ENCODE data around the gene TEX26. TPM values are rescaled to one million over a fixed set of nuclear protein-coding genes. Genes with fewer than 3 reads are reported as not detected.

The TEX26 gene
- total and polyA plus RNA-seq, 2 of the 4 experiments (the other 2 are of a cell fraction): not detected

- no TSS peak for BruUV-seq (replicated peaks)
- intact Hi-C loops (cut with micrococcal nuclease) (loop anchor here (10.0 kb wide), 2 partner anchors 210 to 340 kb away; no protein-coding TSS in a partner anchor), dilution Hi-C loops (cut with HindIII; ENCODE audit: low sequenced_read_pairs, unreplicated experiment) (no loop called here), in situ Hi-C loops (cut with MboI; ENCODE audit: low sequenced_read_pairs) (loop anchor here (10.0 kb wide), 1 partner anchor 210 kb away; no protein-coding TSS in a partner anchor)
- Histone ChIP-seq H2AFZ (replicated peaks; ENCODE audit: low read length, poor library complexity) (no peak overlapping the region), H3K23ac (ENCODE audit: low read depth, low read length) (no peak overlapping the region), H2BK120ac (ENCODE audit: low read depth, low read length) (0 out of 2 replicates have a peak overlapping the region, but pooled peaks have one; percentile 7), H2BK20ac (ENCODE audit: low read depth, low read length) (no peak overlapping the region), H2AK9ac (replicated peaks; ENCODE audit: low read depth, low read length, poor library complexity) (no peak overlapping the region), H3K4me2 (ENCODE audit: low read depth, low read length) (no peak overlapping the region), H3K27me3 (ENCODE audit: control insufficient read depth, insufficient read depth, low read length) (no peaks in the 10 kb centered on the region), H3K27ac (ENCODE audit: insufficient read depth, low read length) (no peak overlapping the region), H4K20me1 (ENCODE audit: insufficient read depth, low read length) (no peaks in the 10 kb centered on the region), H3K9me1 (ENCODE audit: insufficient read depth, low read length) (0 out of 2 replicates have a peak, but pooled peaks cover 2% of the 10 kb centered on the region), H4K91ac (ENCODE audit: insufficient read depth, low read depth, low read length) (no peak overlapping the region), H3K4me3 (ENCODE audit: insufficient read depth, low read depth, low read length) (no peak overlapping the region), H3K18ac (ENCODE audit: low read depth, low read length) (no peak overlapping the region), H4K5ac (ENCODE audit: low read depth, low read length) (no peak overlapping the region), H3K36me3 (ENCODE audit: control insufficient read depth, insufficient read depth, low read length) (no peaks in the 10 kb centered on the region), H3K14ac (replicated peaks; ENCODE audit: low read depth, low read length) (no peak overlapping the region), H3K79me1 (ENCODE audit: low read depth in 1 of 2, low read length in 2 of 2) (no peaks in the 10 kb centered on the region), H3K56ac (ENCODE audit: extremely low read depth, insufficient read depth, low read length) (no peak overlapping the region), H3K9ac (ENCODE audit: low read depth, low read length) (no peak overlapping the region), H2AK5ac (ENCODE audit: low read depth, low read length) (no peak overlapping the region), H2BK5ac (ENCODE audit: low read depth, low read length, poor library complexity, severe bottlenecking) (no peak overlapping the region), H3K9me3 (ENCODE audit: control insufficient read depth, insufficient read depth, low read length) (peaks cover 2% of the 10 kb centered on the region; the same call in 1 of the 2 replicates), H3K4ac (ENCODE audit: low read depth, low read length) (no peak overlapping the region), H3K4me1 (ENCODE audit: control insufficient read depth, insufficient read depth, low read length) (no peaks in the 10 kb centered on the region; the same call in 1 of the 2 replicates), H2BK15ac (ENCODE audit: low read depth, low read length) (no peak overlapping the region), H4K8ac (ENCODE audit: low read depth in 2 of 2, low read length in 2 of 2) (no peak overlapping the region)
- no CpG with 5 or more reads among the region's 1 CpG for WGBS, 2 experiments (ENCODE audit: extremely low coverage in 2 of 2, insufficient read length in 1 of 2)
- TF ChIP-seq SMC3 (IDR thresholded peaks at IDR 0.05; ENCODE audit: low read depth, low read length): no peak
- TF ChIP-seq POLR2A (IDR thresholded peaks at IDR 0.05; ENCODE audit: low read depth, low read length): no peak
- TF ChIP-seq USF2 (IDR thresholded peaks at IDR 0.05; ENCODE audit: low read depth, low read length): no peak
- TF ChIP-seq MAFK (IDR thresholded peaks at IDR 0.05; ENCODE audit: low read depth, low read length): no peak
- no peak for TF ChIP-seq MXI1 (IDR thresholded peaks at IDR 0.05; ENCODE audit: borderline replicate concordance, low read depth, low read length)
- TF ChIP-seq, protein P1, sequence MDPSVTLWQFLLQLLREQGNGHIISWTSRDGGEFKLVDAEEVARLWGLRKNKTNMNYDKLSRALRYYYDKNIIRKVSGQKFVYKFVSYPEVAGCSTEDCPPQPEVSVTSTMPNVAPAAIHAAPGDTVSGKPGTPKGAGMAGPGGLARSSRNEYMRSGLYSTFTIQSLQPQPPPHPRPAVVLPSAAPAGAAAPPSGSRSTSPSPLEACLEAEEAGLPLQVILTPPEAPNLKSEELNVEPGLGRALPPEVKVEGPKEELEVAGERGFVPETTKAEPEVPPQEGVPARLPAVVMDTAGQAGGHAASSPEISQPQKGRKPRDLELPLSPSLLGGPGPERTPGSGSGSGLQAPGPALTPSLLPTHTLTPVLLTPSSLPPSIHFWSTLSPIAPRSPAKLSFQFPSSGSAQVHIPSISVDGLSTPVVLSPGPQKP (IDR thresholded peaks at IDR 0.05; ENCODE audit: borderline replicate concordance, low read depth, low read length): no peak
- ChIA-PET CTCF (interaction anchor here (0.8 to 1.2 kb wide), 3 partner anchors 30 to 149 kb away, joined by 3 read pairs; no protein-coding TSS in a partner anchor), POLR2A (ENCODE audit: unreplicated experiment) (no interaction called here)
- DNase-seq (no peak), ATAC-seq (ENCODE audit: low read depth) (no peak)
Measured at GRCh38 chr13:31014456-31014855, 82.0 kb downstream of the TEX26 start.

All from IMR-90 (cell line).